GM10248 (cell line): ENCODE results near the gene CYLD.

ENCODE experiments used
- CTCF ChIA-PET: fragments of 300-600 bp; sonication (Branson Sonifier 250); formaldehyde crosslinking; extraction: SDS; loops from one replicate; lab custom pipeline; 2021; ENCODE audit warnings: antibody characterized with exemption; lab: Yijun Ruan, JAX
- POLR2A ChIA-PET: fragments of 350-650 bp; sonication (Branson Sonifier 250); formaldehyde crosslinking; extraction: SDS; loops from one replicate; lab custom pipeline; 2020; ENCODE audit warnings: antibody characterized with exemption; lab: Yijun Ruan, JAX
- DNase-seq: peaks from one replicate; pipeline ENCODE4 v3.0.0; 2012; ENCODE audit errors: extremely low spot score
- TF ChIP-seq, protein P1 (sequence below): IDR thresholded peaks from 2 replicates; pipeline ENCODE4 v1.5.1; 2012; ENCODE audit warnings: mild to moderate bottlenecking, low read depth; ENCODE audit errors: extremely low read depth, missing control alignments, control extremely low read depth

The CYLD gene

DNA sequence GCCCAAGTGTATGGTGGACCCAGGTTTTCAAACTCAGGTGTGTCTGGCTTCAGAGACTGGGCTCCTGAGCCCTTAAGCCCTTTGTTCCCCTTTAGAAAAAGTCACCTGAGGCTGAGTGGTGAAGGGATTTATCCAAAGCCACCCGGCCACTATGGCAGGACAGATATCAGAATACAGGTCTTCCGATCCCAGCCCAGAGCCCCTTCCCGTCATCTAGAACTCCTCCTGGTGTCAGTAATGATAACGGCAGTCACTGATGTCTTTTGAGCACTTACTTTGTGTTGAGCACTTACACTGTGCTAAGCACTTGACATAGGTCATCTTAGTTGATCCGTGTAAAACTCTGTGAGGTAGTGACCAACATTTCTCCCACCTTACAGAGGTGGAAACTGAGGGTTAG is 31.9 kb upstream of the CYLD start:
- POLR2A ChIA-PET = no interaction called here
- CTCF ChIA-PET = interaction anchor here (1.3 to 1.5 kb wide), 3 partner anchors 9 to 42 kb away, joined by 3 to 4 read pairs (median 4); no protein-coding TSS in a partner anchor

GRCh38 chr16:50711040-50711439 is 30.8 kb upstream of the CYLD start:
- ChIA-PET POLR2A (no interaction called here), CTCF (interaction anchor here (1.1 to 1.5 kb wide), 3 partner anchors 10 to 43 kb away, joined by 3 to 4 read pairs (median 3); no protein-coding TSS in a partner anchor)
- TF ChIP-seq, protein P1, sequence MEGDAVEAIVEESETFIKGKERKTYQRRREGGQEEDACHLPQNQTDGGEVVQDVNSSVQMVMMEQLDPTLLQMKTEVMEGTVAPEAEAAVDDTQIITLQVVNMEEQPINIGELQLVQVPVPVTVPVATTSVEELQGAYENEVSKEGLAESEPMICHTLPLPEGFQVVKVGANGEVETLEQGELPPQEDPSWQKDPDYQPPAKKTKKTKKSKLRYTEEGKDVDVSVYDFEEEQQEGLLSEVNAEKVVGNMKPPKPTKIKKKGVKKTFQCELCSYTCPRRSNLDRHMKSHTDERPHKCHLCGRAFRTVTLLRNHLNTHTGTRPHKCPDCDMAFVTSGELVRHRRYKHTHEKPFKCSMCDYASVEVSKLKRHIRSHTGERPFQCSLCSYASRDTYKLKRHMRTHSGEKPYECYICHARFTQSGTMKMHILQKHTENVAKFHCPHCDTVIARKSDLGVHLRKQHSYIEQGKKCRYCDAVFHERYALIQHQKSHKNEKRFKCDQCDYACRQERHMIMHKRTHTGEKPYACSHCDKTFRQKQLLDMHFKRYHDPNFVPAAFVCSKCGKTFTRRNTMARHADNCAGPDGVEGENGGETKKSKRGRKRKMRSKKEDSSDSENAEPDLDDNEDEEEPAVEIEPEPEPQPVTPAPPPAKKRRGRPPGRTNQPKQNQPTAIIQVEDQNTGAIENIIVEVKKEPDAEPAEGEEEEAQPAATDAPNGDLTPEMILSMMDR = no peak
- DNase-seq = no peak

More for the DNA sequence above, 31.9 kb upstream of the CYLD start:
- TF ChIP-seq, protein P1 = no peak
- no peak for DNase-seq

GRCh38 chr16:50711862-50712559 is 29.9 kb upstream of the CYLD start:
- POLR2A ChIA-PET = no interaction called here
- DNase-seq = no peak
- TF ChIP-seq, protein P1 = no peak
- CTCF ChIA-PET = interaction anchor here (1.2 kb wide), 1 partner anchor 11 kb away, joined by 3 read pairs; no protein-coding TSS in a partner anchor

DNA sequence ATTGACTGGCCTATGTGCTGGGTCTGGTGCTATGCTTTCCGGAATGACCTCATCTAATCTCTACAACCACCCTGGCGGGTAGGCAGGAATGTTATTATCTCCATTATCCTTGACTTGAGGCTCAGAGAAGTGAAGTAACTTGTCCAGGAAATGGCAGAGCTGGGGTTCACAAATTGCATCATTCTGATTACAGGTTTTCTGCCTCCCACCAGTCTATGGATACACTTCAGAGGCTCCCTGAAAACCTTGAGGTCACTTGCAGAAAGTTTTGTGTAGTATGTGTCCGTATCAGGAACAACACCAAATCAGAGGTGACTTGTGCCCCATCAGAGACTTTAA is 29.4 kb upstream of the CYLD start:
- CTCF ChIA-PET = interaction anchor here (1.2 to 1.7 kb wide), 2 partner anchors 11 to 94 kb away, joined by 3 to 5 read pairs; no protein-coding TSS in a partner anchor
- no peak for DNase-seq
- TF ChIP-seq, protein P1 = no peak
- POLR2A ChIA-PET = no interaction called here

DNA sequence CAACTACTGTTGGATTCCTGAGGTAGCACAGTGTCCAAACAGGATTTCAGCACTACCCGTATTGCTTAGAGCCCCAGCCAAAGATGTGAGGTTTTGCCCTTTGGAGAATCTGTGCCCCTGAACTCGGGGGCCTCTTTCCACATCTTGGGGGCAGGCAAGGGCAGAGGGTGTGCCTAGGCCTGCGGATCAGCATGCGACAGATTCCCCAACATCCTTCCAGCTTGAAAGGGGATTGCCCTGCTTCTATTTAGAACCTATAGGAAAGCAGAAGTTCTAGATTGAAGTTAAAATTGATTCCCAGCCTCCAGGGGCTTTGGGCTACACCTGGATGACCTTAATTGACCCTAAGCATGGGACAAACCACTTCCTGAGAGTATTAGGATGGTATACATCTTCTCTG is 28.9 kb upstream of the CYLD start:
- DNase-seq = no peak
- TF ChIP-seq, protein P1 = no peak
- POLR2A ChIA-PET = no interaction called here
- CTCF ChIA-PET = interaction anchor here (0.9 to 1.7 kb wide), 2 partner anchors 17 to 93 kb away, joined by 3 to 5 read pairs; no protein-coding TSS in a partner anchor

GRCh38 chr16:50717091-50717490 is 24.8 kb upstream of the CYLD start:
- ChIA-PET POLR2A (interaction anchor here (1.3 kb wide), 1 partner anchor 11 kb away, joined by 3 read pairs; no protein-coding TSS in a partner anchor), CTCF (interaction anchor here (0.8 to 2.5 kb wide), 8 partner anchors 9 to 92 kb away, joined by 3 to 11 read pairs (median 4); partner anchors contain the start of gene CYLD)
- DNase-seq = no peak
- TF ChIP-seq, protein P1 = no peak
